ENCODE data around the gene CFAP20DC.
"Not testable (repeated sequence)": the region's sequence is repeated elsewhere in the genome, so short reads cannot be mapped to it uniquely, and the experiment has no call there.

Gene CFAP20DC

DNA sequence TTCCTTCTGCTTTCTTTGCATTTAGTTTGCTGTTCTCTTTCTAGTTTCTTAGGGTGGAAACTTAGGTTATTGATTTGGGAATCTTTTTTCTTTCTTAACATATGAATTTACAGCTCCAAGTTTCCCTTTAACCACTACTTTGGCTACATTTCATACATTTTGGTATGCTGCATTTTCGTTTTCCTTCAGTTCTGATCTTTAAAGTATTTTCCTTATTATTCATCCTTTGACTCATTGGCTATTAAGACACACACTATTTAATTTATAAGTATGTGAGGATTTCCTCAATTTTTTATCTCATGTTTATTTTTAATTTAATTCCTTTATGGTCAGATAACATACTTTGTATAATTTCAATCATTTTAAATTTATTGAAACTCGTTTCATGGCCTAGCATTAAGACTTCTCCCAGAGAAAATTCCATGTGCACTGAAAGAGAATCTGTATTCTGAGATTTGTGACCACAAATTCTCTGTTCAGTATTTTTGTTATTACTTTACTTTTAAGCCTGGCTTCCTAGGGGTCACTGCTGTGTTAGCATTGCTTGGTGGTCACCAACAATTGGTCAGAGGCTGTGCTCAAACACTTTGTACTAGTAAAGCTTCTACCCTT lies 87.7 kb downstream of the CFAP20DC start:
- DNase-seq: no peak

DNA sequence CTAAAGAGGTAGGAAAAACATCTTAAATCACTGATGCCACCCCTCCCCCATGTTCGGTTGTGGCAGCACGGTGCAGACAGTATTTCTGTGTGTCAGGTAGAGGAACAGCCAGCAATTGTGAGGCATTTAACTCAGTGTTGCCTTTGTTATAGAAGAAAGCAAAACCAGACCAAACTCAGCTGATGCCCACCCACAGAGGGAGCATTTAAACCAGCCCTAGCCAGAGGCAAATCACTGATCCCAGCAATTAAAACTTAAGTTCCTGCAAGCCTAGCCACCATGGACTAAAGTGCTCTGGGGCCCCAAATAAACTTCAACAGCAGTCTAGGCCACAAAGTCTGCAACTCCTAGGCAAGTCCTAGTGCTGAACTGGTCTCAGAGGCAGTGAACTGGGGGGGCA lies 94.5 kb downstream of the CFAP20DC start:
- DNase-seq: no peak

DNA sequence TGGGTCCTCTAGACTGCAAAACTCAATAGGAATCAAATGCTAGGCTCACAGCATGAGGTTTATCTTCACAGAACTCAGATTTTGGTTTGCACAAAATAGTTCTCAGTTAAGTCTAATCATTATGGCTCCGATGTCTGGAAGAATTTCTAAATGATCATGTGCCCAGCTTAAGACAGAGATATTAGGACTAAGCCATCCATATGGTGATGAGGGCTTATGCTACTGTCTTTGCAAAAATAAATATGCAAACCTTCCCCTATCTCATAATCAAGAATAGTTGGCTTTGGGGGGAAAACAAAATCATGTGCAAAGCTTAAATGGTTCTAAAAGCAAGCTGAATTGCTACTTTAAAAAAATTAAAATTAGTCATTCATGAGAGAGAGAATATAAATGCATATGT lies 96.5 kb downstream of the CFAP20DC start:
- DNase-seq: no peak

DNA sequence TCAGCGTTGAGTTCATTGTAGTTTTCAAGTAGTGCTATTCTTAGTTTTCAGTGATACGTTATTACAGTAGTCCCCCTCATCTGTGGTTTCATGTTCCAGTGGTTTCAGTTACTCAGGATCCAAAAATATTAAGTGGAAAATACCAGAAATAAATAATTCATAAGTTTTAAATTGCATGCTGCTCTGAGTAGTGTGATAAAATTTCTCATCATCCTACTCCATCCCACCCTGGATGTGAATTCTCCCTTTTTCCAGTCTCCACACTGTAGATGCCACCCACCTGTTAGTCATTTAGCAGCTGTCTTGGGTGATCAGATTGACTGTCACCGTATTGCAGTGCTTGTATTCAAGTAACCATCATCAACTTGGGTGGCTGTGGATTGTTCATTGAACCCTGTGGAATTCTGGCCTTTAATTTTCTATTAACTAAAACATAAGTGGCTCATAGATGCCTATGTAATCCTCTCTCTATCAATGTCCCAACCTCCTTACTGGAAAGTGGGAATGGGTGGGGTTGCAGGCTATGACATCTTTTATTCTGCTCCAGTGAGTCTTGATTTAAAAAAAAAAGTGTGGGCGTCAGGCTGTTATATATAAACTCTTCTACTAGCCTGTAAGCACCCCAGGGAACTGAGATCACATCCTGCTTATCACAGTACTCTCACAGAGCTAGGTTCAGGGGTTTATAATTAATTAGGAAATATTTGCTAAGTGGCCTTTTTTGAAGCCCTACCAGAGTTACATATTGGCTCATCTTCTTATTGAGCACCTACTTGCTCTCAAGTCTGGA lies 97.5 kb downstream of the CFAP20DC start:
- DNase-seq: no peak

DNA sequence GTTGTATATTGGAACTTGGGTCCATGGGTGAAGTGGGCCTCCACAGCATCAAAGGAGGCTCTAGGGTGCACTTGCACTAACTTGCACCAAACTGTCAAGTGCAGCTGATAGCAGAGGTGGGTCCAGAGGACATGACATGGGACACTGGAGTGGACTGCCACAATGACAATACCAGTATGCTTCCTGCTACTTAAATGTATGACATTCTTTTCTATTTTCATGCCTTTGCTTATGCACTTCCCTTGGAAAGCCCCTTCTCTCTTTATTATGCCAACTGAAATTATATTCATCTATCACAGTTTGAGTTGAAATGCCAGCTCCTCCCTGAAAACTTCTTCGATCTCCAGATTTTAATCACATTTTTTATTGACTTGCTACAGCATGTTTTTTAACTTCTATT lies 101.8 kb downstream of the CFAP20DC start:
- DNase-seq: no peak

DNA sequence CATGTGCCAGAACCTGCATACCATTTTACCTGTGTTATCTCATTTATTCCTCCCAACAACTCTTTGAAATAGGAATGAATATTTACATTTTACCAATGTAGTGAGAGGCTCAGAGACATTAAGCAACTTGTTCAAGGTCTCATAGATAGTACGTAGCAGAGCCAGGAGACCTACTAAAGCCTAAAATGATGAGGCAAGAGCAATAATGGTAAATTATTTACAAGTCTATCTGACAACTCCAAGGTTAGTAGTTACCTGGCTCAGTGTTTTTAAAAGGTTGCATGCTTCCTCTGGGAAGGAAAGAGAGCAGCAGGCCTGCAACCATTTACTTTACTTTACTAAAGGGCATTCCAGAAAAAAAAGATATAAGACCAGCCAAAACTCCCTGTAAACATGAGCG lies 103.0 kb downstream of the CFAP20DC start:
- no peak for DNase-seq

DNA sequence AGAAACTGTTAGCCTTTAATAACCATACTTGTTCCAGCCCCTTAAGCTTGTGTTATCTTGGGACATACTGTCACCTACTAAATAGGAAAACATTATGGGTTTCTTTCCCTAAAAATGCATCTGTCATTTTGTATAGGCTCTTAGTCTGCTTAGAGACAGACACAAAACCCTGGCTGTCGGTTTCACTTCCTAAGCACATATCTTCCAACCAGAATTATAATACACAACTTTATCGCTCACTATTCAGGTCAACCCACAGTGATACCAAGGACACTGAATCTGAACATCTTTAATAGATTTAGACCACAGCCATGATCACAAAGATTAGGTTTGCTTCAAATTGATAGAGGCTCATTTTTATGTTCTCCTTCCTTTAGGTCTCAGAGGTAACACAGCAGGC lies 111.8 kb downstream of the CFAP20DC start:
- DNase-seq: no peak

DNA sequence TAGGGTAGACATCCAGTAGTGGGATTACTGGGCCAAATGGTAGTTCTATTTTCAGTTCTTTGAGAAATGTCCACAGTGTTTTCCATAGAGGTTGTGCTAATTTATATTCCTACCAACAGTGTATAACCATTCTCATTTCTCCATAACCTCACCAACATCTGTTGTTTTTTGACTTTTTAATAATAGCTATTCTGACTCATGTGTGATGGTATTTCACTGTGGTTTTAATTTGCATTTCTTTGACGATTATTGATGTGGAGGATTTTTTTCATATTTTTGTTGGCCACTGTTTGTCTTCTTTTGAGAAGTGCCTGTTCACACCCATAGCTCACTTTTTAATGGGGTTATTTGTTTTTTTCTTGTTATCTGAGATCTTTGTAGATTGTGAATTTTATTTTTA lies 125.2 kb downstream of the CFAP20DC start:
- DNase-seq: no peak

DNA sequence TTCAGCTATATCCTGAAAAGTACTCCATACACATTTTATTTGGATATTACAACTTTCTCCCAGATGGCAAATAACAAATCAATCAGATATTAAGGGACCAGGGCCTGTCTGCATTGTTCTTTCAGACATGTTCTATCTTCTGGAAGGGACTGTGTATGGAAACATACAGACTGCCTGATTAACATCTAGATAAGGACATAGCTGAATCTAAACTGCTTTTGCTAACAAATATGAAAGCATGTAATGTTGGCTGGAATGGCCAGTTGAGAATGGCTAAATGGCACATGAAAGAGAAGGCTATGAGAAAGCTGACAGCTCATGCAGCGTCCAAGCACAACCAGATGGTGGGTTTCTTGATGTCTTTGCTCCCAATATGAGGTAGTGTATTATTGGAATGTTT lies 149.4 kb downstream of the CFAP20DC start:
- no peak for DNase-seq

DNA sequence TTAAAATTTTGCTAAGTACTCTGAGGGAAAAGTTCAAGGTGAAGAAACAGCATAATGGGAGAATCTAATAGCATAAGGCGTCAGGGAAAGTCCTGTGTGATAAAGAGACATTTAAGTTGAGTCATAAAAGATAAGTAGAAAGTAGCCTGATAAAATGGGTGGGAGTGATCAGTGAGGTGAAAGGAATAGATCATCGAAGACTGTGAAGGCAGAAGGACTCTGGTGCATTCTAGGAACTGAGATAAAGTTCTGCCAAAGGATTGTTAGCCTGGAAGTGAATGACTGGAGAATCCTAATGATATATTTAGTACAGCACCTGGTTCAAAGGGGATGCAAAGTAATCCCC lies 149.9 kb downstream of the CFAP20DC start:
- DNase-seq: no peak

DNA sequence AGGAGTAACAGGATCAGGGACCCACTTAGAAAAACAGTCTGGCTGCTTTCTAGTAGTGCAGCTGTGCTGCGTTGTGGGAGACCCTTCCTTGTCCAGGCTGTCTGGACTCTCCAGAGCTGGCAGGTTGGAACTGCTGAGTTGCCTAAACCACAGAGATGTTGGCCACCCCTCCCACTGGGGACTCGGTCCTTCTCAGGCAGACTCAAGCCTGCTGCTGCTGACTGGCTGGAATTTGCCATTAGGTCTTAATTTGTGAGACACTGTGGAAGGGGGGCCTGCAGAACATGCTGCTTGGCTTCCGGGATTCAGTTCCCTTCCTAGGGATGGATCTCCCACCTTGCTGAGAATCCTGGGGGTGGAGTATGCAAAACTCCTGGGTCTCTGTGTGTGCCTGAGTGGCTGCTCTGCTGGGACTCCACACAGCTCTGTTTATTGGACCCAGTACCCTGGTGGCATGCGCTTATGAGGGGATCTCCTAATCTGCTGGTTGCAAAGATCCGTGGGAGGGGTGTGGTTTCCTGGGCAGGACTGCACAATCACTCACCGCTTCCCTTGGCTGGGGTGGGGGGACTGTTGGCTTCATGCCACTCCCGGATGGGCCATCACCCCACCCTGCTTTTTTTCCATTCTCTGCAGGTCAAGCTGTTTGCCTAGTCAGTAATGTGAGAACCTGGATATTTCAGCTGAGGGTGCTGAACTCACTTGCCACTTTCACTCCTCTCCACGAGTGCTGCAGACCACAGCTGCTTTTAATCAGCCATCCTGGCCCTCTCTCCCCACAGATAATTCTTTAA lies 150.5 kb downstream of the CFAP20DC start:
- DNase-seq: no peak

DNA sequence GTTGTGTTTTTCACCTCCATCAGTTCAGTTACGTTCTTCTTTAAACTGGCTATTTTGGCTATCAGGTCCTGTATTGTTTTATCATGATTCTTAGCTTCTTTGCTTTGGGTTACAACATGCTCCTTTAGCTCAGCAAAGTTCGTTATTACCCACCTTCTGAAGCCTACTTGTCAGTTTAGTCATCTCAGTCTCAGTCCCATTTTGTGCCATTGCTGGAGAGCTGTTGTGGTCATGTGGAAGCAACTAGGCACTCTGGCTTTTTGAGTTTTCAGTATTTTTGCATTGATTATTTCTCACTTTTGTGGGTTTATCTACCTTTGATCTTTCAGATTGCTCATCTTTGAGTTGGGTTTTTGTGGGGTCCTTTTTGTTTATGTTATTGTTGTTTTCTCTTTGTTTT lies 151.3 kb downstream of the CFAP20DC start:
- DNase-seq: no peak

DNA sequence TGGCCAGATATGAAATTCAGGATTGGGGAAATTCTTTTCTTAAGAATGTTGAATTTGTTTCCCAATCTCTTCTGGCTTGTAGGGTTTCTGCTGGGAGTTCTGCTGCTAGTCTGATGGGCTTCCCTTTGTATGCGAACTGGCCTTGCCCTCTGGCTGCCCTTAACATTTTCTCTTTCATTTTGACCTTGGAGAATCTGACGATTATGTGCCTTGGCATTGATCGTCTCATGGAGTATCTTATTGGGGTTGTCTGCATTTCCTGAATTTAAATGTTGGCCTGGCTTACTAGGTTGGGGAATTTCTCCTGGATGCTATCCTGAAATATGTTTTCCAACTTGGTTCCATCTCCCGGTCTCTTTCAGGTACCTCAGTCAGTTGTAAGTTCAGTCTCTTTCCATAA lies 152.2 kb downstream of the CFAP20DC start:
- DNase-seq: no peak

DNA sequence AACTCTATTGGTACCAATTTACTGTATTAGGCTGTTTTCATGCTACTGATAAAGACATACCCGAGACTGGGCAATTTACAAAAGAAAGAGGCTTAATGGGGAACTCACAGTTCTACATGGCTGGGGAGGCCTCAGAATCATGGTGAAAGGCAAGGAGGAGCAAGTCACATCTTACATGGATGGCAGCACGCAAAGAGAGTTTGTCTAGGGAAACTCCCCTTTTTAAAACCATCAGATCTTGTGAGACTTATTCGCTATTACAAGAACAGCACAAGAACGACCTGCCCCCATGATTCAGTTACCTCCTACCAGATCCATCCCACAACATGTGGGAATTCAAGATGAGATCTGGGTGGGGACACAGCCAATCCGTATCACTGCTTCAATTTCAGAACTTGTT lies 154.1 kb downstream of the CFAP20DC start:
- not testable (repeated sequence) for DNase-seq

DNA sequence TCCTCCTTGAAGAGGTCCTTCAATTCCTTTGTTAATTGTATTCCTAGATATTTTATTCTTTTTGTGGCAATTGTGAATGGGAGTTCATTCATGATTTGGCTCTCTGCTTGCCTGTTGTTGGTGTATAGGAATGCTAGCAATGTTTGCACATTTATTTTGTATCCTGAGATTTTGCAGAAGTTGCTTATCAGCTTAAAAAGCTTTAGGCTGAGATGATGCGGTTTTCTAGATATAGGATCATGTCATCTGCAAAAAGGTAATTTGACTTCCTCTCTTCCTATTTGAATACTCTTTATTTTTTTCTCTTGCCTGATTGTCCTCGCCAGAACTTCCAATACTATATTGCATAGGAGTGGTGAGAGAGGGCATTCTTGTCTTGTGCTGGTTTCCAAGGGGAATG lies 157.3 kb downstream of the CFAP20DC start:
- DNase-seq: not testable (repeated sequence)

DNA sequence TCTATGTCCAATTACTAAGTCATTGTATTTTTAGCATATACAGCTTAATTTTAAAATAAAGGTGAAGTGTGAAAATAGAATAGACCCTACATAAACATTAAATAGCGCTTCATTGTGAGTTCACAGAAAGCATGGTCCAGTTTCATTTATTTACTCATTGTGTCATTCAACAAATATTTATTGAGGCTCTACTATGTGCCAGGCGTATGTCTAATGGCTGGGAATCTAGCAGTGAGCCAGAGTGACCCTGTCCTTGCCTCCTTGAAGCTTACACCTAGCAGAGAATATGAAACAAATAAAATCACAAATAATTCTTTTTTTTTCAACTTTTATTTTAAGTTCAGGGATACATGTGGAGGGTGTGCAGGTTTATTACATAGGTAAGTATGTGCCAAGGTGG lies 161.7 kb downstream of the CFAP20DC start:
- DNase-seq: no peak

DNA sequence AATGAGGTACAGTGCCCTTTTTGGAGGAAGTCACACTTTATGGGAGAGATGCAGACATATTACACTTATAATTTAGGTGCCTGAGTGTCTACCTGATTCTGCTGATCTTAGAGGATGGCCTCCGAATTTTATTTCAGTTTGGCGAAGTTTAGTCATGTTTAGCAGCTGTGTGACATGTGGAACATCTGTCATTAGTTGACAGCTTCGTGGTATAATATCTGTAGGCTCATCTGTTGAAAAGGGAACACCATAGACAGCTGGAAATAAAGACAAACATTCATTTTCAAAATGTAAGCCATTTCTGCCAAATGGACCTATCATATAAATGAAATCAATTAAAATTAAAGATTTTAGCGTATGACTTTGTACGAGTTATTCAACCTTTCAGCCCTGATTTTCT lies 165.4 kb downstream of the CFAP20DC start:
- DNase-seq: no peak

DNA sequence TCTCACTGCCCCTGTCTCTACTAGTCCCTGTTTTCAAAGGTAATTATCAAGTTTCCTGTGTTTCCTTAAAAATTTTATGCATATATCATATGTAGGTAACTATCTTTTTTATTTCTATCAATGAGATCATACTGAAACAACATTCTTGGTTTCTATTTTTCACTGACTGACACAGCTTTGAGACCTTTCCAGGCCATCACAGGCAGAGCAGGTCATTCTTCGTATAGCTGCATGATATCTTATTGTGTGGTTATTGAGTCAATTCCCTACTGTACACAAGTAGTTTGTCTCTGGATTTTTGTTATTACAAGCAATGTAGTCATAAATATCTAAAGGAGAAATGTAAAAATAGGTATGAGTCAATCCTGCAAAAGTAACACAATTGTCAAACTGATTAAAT lies 169.6 kb downstream of the CFAP20DC start:
- DNase-seq: no peak

DNA sequence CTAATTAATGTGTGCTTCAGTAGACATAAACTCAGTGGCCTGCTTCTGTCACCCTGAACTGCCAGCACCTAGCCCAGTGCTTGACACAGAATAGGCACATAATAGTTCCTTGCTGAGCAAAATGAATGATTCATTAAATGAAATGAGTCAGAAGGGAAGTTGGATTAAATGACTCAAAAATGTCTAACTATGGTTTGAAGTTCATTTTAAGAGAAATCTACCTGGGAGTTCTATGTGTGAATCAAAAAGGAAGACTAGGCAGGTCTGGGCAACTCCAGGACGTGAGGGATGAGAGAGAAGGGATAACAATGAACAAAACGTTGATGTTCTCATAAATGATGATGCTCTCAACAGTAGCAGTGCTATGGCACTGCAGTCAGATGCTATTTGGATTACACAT lies 175.0 kb downstream of the CFAP20DC start:
- DNase-seq: no peak

DNA sequence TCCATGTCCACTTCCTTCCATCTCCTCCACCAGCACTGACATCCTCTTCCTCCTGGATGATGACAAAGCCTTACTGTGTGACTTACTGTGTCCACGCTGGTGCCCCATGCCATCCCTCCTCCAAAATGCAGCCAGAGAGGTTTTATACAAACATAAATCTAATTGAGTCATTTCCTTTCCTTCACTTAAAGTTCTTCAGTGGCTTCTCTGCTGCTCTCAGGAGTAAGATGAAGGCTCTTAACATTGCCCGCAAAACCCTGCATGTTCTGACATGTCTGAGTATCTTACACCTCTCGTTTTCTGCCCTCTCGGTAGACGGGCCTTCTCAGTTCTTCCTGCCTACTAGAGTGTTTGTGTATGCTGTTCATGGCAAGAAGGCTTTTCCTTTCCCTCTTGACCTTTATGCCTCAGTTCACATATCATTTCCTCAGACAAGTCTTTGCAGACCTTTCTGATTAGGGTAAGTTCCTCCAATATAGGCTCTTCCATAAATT lies 175.5 kb downstream of the CFAP20DC start:
- no peak for DNase-seq

DNA sequence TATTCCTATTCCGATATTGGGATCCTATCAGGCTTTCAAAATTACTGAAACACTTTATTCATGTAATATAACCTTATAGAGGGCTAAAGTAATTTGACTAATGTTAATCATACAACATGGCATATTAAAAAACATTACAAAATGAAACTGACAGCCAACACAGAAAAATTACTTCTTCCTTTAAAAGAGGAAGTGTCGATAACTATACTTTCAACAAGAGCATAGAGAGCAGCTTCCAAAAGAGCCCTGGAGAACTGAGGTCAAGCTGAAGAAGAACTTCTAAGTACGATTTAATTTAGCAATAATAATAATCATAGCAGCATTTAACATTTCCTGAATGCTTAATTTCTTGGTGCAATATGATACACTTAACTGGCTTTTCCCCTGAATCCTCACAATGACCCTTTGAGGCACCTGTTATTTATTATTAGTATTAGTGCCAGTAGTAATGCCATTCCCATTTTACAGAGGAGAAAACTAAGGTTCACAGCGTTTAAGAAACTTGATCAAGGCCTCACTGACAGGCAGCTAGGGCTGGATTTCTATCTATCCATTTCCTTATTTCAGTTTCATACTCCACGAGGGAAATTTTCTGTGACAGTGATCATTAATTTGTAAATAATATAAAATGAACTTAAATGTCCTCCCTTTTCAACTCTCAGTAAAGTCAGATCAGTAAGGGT lies 181.6 kb downstream of the CFAP20DC start:
- DNase-seq: no peak

DNA sequence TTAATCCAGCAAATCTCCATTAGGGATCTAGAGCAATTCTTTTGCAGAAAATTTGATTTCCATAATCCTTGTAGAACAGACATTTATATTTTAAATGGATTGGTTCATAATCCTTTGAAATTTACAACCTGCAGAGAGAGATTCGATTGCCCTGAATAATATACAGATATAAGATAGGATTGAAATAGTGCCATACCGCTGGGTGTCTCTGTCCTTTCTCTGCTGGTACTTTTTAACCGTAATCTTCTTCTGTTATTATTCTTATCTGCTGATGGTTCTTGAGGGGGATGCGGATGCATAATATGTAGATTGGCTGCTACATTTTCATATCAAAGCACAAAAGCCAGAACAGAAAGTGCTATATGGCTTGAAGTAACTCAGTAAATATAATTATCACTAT lies 182.2 kb downstream of the CFAP20DC start:
- DNase-seq: no peak

DNA sequence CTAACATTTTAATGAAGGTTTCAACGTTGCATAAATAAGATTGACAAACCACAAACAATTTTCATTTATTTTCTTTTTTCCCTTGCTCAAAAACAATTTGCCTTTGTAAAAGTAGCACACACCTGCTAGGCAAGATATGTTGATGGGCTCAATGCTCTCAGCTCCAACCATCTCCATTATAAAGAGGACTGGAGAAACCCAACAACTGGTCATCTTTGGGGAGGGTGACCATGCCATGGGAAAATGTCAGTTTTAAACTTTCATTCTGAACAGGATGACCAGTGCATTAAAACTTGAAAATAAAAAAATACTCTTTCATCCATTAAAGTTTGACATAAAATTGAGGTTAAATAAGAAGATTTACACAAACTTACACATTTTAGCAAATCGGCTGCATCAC lies 183.7 kb downstream of the CFAP20DC start:
- DNase-seq: no peak

All from NCI-H2081 (cell line).